ENCODE data around the gene BACH1.

DNA sequence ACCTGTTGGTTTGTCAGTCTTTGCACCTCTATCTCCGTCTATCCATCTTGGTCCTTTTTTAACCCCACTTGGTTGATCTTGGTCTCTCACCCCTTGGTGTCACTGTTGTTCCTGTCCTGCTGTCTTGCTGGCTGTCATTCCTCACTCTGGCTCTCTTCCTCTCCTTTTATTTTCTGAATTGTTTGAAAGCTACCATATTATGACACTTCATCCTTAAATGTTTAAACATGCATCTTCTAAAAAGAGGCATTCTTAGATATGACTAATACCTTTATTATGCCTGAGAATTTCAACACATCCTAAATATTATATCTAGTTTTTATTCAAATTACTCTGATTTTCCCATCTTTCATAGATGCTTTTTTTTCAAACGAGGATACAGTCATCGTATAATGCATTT, 37.0 kb downstream of the BACH1 start:
- TF ChIP-seq CTCF (IDR thresholded peaks at IDR 0.05 in 2 of 3, conservative IDR thresholded peaks at IDR 0.05 in 1 of 3; ENCODE audit: control insufficient read depth in 2 of 3, extremely low read depth in 1 of 3, insufficient read depth in 1 of 3, low read depth in 3 of 3, low read length in 3 of 3) (0 out of 6 replicates have a peak, but pooled peaks of 1 of the 3 experiments have one; percentile 5), RFX5 (IDR thresholded peaks at IDR 0.05; ENCODE audit: low read depth, low read length) (no peak), NRF1 (conservative IDR thresholded peaks at IDR 0.05; ENCODE audit: low read depth, low read length) (no peak), EZH2 (IDR thresholded peaks at IDR 0.05; ENCODE audit: borderline replicate concordance, control insufficient read depth, low read depth, low read length) (no peak), PBX3 (IDR thresholded peaks at IDR 0.05; ENCODE audit: insufficient replicate concordance, low read depth, low read length) (no peak), RUNX3 (IDR thresholded peaks at IDR 0.05; ENCODE audit: low read length) (no peak), USF2 (IDR thresholded peaks at IDR 0.05; ENCODE audit: borderline replicate concordance, low read depth, low read length) (no peak), STAT1 (conservative IDR thresholded peaks at IDR 0.05) (no peak)
- TF ChIP-seq, protein P1, sequence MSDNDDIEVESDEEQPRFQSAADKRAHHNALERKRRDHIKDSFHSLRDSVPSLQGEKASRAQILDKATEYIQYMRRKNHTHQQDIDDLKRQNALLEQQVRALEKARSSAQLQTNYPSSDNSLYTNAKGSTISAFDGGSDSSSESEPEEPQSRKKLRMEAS (IDR thresholded peaks at IDR 0.05; ENCODE audit: low read depth, low read length): no peak
- TF ChIP-seq, protein P2, sequence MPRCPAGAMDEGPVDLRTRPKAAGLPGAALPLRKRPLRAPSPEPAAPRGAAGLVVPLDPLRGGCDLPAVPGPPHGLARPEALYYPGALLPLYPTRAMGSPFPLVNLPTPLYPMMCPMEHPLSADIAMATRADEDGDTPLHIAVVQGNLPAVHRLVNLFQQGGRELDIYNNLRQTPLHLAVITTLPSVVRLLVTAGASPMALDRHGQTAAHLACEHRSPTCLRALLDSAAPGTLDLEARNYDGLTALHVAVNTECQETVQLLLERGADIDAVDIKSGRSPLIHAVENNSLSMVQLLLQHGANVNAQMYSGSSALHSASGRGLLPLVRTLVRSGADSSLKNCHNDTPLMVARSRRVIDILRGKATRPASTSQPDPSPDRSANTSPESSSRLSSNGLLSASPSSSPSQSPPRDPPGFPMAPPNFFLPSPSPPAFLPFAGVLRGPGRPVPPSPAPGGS (IDR thresholded peaks at IDR 0.05; ENCODE audit: borderline replicate concordance, insufficient read depth, low read depth, low read length, poor library complexity, severe bottlenecking): no peak
- TF ChIP-seq, protein P3, sequence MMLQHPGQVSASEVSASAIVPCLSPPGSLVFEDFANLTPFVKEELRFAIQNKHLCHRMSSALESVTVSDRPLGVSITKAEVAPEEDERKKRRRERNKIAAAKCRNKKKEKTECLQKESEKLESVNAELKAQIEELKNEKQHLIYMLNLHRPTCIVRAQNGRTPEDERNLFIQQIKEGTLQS (IDR thresholded peaks at IDR 0.05; ENCODE audit: borderline replicate concordance, extremely low read depth, low read depth, low read length): no peak
- TF ChIP-seq, protein P4, sequence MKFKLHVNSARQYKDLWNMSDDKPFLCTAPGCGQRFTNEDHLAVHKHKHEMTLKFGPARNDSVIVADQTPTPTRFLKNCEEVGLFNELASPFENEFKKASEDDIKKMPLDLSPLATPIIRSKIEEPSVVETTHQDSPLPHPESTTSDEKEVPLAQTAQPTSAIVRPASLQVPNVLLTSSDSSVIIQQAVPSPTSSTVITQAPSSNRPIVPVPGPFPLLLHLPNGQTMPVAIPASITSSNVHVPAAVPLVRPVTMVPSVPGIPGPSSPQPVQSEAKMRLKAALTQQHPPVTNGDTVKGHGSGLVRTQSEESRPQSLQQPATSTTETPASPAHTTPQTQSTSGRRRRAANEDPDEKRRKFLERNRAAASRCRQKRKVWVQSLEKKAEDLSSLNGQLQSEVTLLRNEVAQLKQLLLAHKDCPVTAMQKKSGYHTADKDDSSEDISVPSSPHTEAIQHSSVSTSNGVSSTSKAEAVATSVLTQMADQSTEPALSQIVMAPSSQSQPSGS (IDR thresholded peaks at IDR 0.05; ENCODE audit: low read length): no peak

All from GM12878 (cell line).